Measurements from ENCODE around the gene MAP4K5.

The MAP4K5 gene

GRCh38 chr14:50475460-50475859 is 56.9 kb downstream of the MAP4K5 start:
- no peak for DNase-seq

GRCh38 chr14:50471838-50472465 is 60.4 kb downstream of the MAP4K5 start:
- no peak for DNase-seq

GRCh38 chr14:50469982-50470381 is 62.4 kb downstream of the MAP4K5 start:
- no peak for DNase-seq

GRCh38 chr14:50462111-50462510 is 70.3 kb downstream of the MAP4K5 start:
- no peak for DNase-seq

- no peak for DNase-seq
Observed at GRCh38 chr14:50453869-50454268, 78.5 kb downstream of the MAP4K5 start.

- no peak for DNase-seq
Observed at GRCh38 chr14:50452979-50453705, 79.2 kb downstream of the MAP4K5 start.

GRCh38 chr14:50452296-50452695 is 80.1 kb downstream of the MAP4K5 start:
- DNase-seq = no peak

GRCh38 chr14:50451854-50452253 is 80.5 kb downstream of the MAP4K5 start:
- DNase-seq = no peak

- no peak for DNase-seq
Observed at GRCh38 chr14:50447461-50447860, 84.9 kb downstream of the MAP4K5 start.

- DNase-seq = no peak
Observed at GRCh38 chr14:50434528-50434927, 97.8 kb downstream of the MAP4K5 start.

- DNase-seq = no peak
Observed at GRCh38 chr14:50432131-50432530, 100.2 kb downstream of the MAP4K5 start.

GRCh38 chr14:50425816-50426215 is 106.6 kb downstream of the MAP4K5 start:
- DNase-seq = no peak

GRCh38 chr14:50425105-50425504 is 107.3 kb downstream of the MAP4K5 start:
- no peak for DNase-seq

- DNase-seq = no peak
Observed at GRCh38 chr14:50423529-50423928, 108.8 kb downstream of the MAP4K5 start.

- no peak for DNase-seq
Observed at GRCh38 chr14:50421499-50421898, 110.9 kb downstream of the MAP4K5 start.

GRCh38 chr14:50417853-50418252 is 114.5 kb downstream of the MAP4K5 start:
- no peak for DNase-seq

GRCh38 chr14:50410921-50411320 is 121.4 kb downstream of the MAP4K5 start:
- DNase-seq = no peak

- DNase-seq = no peak
Observed at GRCh38 chr14:50410071-50410470, 122.3 kb downstream of the MAP4K5 start.

- DNase-seq = no peak
Observed at GRCh38 chr14:50407111-50407812, 125.1 kb downstream of the MAP4K5 start.

GRCh38 chr14:50403419-50403818 is 128.9 kb downstream of the MAP4K5 start:
- DNase-seq = no peak

GRCh38 chr14:50402965-50403364 is 129.4 kb downstream of the MAP4K5 start:
- no peak for DNase-seq

- DNase-seq = no peak
Observed at GRCh38 chr14:50400461-50400860, 131.9 kb downstream of the MAP4K5 start.

- DNase-seq = no peak
Observed at GRCh38 chr14:50399251-50400032, 132.9 kb downstream of the MAP4K5 start.

Data from NCI-H774 (cell line).